Astrocyte of the hippocampus (primary cell): ENCODE results near the gene PFN1.
A peak's percentile ranks its signal among the peaks of the same experiment; 100 is the strongest.

Experiments
- DNase-seq: peaks from one replicate; pipeline ENCODE4 v3.0.0; 2011; ENCODE audit warnings: low read depth, low spot score

Gene PFN1

GRCh38 chr17:4967539-4968485, 19.5 kb upstream of the PFN1 start, which contains the start of gene SPAG7:
Gene SPAG7, minus strand, starts transcription at chr17:4967817. Its CDS starts 13 bp downstream, at chr17:4967804.
- DNase-seq: peak; percentile 99

- DNase-seq: peak; percentile 100
These were observed 18.7 kb upstream of the PFN1 start for GRCh38 chr17:4966844-4967538.

- no peak for DNase-seq
These were observed 17.1 kb upstream of the PFN1 start for GRCh38 chr17:4965311-4965986.

GRCh38 chr17:4960279-4960922, 12.1 kb upstream of the PFN1 start:
- DNase-seq: no peak

- DNase-seq: no peak
These were observed 11.1 kb upstream of the PFN1 start for GRCh38 chr17:4959261-4959965.

GRCh38 chr17:4958102-4958501, 9.8 kb upstream of the PFN1 start:
- DNase-seq: no peak

GRCh38 chr17:4956493-4957061, 8.2 kb upstream of the PFN1 start:
- no peak for DNase-seq

- DNase-seq: no peak
These were observed 6.8 kb upstream of the PFN1 start for GRCh38 chr17:4955091-4955490.

GRCh38 chr17:4953451-4953961, 5.2 kb upstream of the PFN1 start:
- DNase-seq: peak; percentile 62

GRCh38 chr17:4951486-4951885, 3.2 kb upstream of the PFN1 start:
- no peak for DNase-seq

GRCh38 chr17:4950746-4951204, 2.4 kb upstream of the PFN1 start, which contains the start of gene ENO3:
Gene ENO3, plus strand, starts transcription at chr17:4951119. Its CDS starts 711 bp downstream, at chr17:4951830.
- no peak for DNase-seq

GRCh38 chr17:4950075-4950745, 1.9 kb upstream of the PFN1 start:
- DNase-seq: no peak

- peak; percentile 78 for DNase-seq
These were observed 1.2 kb upstream of the PFN1 start for GRCh38 chr17:4949321-4950074.

- DNase-seq: peak; percentile 95
These were observed 596 bp upstream of the PFN1 start for GRCh38 chr17:4948931-4949320.

- peak; percentile 79 for DNase-seq
These were observed 742 bp downstream of the PFN1 start for GRCh38 chr17:4947411-4948165.

GRCh38 chr17:4947010-4947410, 1.3 kb downstream of the PFN1 start:
- peak; percentile 48 for DNase-seq

GRCh38 chr17:4946312-4946976, 1.9 kb downstream of the PFN1 start:
- DNase-seq: no peak

- DNase-seq: no peak
These were observed 2.4 kb downstream of the PFN1 start for GRCh38 chr17:4945944-4946280.
